HG02840 (cell line): ENCODE measurements around the gene AMACR.
A peak's percentile ranks its signal among the peaks of the same experiment; 100 is the strongest.
"Not testable (repeated sequence)": the region's sequence is repeated elsewhere in the genome, so short reads cannot be mapped to it uniquely, and the experiment has no call there.

Source experiments
- ATAC-seq: cut with Tn5 transposase; IDR thresholded peaks from one replicate; pipeline ENCODE4 v1.9.1; 2021; ENCODE audit warnings: mild to moderate bottlenecking, moderate library complexity, moderate number of reproducible peaks; ENCODE audit not compliant: unreplicated experiment, low FRiP score

AMACR gene

DNA sequence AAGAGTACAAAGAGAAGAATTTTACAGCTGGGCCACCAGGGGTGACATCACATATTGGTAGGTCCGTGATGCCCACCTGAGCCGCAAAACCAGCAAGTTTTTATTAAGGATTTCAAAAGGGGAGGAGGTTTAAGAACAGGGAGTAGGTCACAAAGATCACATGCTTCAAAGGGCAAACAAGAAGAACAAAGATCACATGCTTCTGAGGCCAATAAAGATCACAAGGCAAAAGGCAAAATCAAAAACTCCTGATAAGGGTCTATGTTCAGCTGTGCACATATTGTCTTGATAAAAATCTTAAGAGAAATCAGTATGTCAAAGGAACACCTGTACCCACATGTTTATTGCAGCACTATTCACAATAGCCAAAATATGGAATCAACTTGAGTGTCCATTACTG is 2.3 kb upstream of the AMACR start:
- not testable (repeated sequence) for ATAC-seq

DNA sequence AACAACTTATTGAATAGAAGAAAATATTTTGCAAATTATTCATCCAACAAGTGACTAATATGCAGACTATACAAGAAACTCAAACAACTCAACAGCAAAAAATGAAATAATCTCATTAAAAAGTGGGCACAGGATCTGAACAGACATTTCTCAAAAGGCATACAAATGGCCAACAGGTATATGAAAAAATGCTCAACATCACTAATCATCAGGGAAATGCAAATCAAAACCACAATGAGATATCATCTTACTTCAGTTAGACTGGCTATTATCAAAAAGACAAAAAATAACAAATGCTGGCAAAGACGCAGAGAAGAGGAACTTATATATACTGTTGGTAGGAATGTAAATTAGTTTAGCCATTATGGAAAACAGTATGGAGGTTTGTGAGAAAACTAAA is 1.8 kb upstream of the AMACR start:
- ATAC-seq: no peak

DNA sequence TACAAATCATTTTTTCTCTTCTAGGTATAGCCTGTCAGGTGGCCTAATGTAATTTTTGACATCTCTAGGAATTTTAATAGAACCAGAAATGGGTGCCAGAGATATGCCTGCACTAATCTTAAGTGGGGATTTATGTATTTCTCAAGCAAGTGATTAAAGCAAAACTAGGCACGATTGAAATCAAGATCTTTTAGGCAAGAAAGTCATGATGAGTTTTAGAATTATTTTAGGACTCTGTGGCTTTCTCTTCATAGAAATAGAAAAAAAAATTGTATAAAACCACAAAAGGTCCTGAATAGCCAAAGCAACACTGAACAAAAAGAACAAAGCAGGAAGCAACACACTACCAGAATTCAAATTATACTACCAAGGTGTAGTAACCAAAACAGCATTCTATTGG is 952 bp upstream of the AMACR start:
- no peak for ATAC-seq

DNA sequence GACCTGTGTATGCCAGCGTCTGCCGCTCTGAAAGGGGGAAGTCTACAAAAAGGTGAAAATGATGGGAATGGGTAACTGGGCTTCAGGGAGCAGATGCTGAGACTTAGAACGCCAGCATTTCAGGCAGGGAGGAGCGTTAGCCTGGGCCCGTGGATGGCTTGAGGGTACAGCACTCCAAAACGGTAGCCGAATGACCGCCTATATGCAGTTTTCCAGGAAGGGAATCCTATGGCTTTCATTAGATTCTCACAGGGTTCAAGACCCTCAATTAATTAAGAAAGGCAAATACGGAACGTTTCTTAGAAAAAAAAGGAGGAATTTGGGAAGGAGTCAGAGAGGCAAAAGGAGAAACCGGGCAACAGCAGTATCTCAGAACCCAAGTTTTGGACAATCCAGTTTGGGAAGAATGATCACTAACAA is 639 bp downstream of the AMACR start:
- no peak for ATAC-seq

DNA sequence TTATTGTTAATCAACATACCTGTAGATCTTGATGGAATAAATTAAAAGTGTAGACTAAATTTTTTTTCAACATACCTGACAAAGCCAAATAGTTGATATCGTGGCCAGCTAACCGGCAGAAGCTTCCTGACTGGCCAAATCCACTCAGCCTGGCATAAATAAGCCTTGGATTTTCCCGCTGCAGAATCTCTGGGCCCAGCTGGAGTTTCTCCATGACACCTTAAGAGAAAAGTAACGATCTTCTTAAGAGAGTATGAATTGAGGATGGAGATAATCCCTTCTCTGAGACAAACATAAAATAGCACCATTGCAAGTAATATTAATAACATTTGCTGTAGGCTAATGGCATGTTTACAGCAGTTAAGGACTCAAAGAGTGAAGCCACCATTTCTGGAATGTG is 2.2 kb downstream of the AMACR start:
- ATAC-seq: no peak

DNA sequence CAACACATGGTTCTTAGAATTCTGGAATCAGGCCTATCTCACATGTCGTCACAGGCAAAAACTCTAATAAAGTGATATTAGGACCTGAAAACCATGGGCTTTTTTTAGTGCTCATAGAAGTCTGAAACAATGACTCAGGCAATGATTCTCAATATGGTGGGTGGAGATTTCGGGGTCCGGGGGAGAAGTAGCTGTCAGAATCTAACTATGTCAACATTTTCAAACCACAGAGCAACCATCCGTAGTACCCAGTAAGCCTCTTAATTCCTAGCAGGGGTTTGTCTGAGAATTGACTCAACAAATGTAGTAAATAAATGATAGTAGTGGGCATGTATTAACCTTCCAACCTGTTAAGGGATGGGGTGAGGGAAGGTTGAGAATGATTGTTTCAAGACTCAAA is 2.6 kb downstream of the AMACR start:
- no peak for ATAC-seq

DNA sequence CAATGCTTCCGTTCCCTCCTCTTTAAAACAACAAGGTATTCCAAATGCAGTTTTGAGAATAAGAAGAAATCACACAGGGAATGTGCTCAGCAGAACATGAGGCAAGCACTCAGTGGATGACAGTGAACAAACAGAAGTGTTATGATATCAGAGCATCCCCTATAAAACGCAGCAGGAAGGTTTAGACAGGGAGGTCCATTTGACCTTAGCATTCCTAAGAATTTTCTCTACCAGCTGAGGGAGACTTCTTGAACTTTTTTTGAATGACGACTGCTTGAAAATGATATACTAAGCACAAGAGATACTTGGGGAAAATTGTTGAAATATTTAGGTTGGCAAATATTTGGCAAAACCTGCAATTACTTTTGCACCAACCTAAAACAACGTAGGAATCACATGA is 3.9 kb downstream of the AMACR start:
- no peak for ATAC-seq

DNA sequence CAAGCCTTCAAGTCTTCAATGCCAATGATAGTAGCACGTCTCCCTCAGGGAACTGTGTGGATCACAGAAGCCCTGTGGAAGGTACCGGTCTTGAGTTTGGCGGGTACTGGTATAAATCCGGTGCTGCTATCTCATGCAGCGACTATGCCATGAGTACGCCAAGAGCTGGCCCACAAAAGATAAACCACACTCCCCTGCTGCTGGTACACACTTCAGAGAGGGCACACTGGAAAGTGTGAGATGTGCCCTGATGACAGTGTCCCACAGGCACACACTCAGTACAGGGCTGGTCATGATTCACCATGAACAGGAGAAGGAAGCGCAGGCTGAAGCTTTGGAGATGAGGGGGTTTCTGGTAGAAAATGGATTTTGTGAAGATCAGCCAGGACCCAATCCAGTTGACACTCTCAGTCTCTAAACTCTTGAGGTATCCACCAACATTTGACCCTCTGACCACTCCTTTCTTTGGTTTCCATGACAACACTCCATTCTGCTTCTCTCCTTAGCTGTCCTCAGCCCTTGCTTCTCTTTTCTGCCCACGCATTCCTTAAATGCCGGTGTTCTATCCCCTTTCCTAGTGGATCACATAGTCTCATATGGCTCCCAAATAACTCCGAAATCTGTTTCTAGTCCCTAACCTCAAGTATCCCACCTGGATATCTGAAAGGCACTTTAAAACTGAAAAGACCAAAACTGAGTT is 5.1 kb downstream of the AMACR start:
- no peak for ATAC-seq

DNA sequence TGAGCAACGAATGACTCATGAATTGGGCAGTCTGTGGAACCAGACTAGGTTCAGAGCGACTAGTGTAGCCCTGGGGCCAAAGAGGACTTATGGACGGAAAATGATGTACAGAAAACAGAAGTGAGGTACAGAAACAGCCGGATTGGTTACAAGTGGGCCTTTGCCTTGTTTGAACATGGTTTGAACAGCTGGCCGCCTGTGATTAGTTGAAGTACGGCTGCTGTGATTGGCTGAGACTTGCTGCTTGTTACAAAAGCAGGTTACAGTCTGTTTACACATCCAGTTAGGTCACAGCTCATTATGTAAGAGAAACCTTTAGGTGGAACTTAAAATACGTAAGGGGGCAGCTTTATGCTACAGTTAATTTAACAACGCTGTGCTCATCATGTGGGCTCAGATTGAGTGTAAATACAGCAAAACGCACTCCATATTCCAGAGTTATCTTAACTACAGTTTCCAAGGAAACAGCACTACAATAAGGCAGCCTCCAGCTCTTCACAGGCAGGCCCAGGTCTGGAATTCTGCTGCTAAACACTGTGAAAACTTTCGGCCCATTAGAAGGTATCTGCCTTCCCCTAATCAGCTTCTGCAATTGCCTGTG is 6.5 kb downstream of the AMACR start:
- no peak for ATAC-seq

DNA sequence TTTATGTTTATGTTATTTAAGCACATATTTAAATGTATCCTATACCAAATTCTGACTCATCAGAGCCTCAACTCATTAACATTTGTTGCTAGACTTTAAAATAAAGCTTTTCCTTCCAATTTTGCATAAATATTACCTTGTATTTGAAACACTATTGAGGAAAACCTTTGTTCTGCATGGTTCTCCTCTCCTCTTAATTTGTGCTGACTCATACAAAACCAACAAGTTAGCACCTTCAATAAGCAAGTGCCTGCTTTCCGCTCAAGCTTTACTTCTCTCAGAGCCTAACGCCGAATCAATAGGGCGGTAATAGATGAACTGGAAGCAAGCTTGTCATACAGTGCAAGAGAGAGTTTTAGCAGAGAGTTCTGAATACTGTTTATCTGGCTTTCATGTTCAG is 7.9 kb downstream of the AMACR start:
- no peak for ATAC-seq

DNA sequence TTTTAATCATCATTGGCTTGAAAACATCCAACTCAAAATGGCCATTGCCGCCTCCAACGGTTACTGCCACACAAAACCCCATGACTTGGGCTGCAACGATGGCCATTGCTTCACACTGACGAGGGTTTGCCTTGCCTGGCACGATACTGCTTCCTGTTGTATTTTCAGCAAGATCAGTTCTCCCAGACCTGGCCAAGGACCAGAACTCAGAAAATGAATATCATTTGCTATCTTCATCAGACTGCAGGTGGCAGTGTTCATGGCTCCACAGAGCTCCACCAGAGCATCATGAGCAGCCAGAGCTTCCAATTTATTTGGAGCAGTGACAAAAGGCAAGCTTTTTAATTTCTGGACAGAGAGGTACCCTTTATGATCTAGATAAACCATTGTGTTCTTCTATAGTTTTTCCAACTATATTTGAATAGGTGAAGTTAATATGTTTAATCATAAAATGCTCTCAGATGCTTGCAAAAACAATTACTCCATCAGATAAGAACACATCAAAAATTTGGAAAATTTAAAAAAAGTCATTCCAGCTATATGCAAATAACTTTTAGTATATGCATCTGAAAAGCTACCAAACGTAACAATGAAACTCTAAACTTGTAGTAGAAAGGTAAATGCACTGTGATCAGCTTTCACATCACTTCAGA is 10.4 kb downstream of the AMACR start:
- ATAC-seq: peak; percentile 56

DNA sequence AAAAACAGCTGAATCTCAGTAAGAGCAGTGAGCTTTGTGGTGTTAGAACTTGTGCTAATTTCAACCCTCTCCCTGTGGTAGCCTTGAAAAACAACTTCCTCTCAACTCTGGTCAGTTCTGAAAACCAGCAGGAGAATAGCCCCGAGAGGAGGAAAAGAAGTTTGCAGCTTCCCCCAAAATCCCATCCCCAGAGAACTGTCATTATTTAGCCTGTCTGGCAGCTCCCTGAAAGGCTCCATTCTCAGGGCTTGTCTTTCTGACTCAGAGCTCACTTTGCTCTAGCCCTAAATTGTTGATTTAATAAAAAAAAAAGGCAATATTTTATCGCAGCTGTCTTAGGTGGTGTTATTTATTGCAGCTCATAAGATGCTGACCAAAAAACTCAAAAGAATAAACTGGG is 12.0 kb downstream of the AMACR start:
- no peak for ATAC-seq

DNA sequence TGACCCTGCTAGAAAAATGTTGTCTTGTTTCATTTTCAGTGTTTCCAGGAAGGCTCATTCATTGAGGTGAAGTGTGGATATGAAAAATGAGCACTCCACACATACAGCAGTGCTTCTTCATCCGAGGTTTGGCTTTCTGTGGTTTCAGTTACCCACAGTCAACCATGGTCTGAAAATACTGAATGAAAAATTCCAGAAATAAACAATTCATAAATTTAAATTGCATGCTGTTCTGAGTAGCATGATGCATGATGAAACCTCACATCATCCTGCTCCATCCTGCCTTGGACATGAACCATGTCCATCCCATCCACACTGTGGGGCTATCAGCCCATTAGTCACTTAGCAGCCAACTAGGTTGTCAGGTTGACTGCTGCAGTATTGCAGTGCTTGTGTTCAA is 13.0 kb downstream of the AMACR start:
- no peak for ATAC-seq

DNA sequence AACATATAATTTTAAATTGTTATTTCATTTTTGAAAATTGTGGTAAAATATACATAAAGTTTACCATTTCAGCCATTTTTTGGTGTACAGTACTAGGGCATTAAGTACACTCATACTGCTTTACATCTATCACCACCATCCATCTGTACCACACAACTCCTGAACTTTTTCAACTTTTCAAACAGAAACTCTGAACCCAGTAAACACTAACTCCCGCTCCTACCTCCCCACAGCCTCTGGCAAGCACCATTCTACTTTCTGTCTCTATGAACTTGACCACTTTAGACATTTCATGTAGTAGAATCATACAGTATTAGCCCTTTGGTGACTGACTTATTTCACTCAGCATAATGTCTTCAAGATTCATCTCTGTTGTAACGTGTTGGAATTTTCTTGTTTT is 15.0 kb downstream of the AMACR start:
- no peak for ATAC-seq

DNA sequence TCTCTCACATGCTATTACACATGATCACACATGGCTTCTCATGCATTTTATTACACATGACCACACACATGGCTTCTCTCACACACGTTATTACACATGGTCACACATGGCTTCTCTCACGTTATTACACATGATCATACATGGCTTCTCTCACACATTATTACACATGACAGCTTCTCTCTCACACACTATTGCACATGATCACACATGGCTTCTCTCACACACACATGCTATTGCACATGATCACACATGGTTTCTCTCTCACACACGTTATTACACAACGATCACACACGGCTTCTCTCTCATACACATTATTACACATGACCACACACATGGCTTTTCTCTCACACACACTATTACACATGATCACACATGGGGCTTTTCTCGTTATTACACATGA is 22.4 kb downstream of the AMACR start:
- no peak for ATAC-seq

DNA sequence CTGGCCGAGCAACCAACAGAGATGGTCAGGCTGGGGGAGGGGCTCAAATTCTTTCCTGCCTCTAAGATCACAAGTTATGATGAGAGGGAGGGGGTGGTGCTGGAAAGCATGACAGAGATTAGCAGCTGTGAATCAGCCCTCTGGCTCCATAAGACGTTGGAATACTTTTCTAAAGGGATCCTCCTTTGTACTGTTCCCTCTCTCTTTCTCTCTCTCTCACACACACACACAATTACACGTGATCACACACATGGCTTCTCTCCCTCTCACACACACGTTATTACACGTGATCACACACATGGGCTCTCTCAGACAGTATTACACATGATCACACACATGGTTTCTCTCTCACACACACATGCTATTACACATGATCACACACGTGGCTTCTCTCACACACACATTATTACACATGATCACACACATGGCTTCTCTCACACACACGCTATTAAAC is 23.2 kb downstream of the AMACR start, which contains the start of gene SLC45A2:
TSS of gene SLC45A2 (minus strand) at position 23 of the 454 bp plus-strand sequence. CDS start 110 bp downstream, outside the sequence.
- no peak for ATAC-seq

DNA sequence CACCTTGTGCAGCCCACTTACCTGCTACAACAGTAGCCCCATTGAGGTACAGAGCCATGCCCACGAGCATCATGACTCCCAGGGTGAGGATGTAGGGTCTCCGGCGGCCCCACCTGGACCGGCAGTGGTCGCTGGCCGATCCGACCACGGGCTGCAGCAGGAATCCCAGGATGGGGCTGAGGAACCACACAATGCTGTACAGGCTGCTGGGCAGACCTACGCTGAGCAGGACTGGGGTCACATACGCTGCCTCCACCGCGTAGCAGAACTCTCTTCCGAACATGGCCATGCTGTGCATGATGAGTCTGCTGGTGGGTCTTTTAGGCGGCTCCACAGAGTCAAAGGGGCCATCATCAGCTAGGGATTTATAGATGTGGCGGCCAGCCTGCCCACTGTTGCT is 23.7 kb downstream of the AMACR start:
- no peak for ATAC-seq

DNA sequence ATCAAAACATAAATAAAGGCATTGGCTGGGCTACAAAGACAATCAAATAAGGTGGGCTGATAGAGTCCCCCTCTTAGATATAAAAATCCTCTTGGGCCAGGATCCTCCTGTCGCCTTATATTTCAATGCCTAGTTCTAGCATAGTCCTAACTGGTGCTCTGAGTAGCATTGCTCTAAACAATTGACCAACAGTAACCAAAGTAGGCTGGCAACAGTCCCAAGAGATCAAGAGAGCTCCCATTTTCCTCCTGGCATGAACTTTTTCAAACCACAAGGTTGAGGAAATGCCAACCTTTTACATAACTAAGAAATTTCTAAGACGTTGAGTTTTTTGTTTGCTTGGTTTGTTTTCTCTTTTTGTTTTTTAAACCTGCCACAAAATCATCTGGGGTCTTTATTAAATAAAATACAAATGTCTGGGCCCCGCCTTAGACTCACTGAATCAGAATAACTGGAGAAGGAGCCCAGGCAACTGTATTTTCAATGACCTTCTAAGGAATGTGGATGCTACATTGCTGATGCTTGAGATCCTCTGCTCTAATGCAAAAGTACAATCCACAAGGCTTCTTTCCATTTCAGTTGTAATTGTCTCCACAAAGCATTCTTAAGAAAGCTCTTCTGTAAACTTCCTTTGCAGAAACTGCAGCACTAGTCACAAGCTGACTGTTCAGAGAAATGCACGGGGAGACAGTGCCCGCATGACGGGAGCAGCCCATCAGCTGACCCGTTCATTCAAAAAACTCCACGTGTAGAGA is 26.3 kb downstream of the AMACR start:
- no peak for ATAC-seq

DNA sequence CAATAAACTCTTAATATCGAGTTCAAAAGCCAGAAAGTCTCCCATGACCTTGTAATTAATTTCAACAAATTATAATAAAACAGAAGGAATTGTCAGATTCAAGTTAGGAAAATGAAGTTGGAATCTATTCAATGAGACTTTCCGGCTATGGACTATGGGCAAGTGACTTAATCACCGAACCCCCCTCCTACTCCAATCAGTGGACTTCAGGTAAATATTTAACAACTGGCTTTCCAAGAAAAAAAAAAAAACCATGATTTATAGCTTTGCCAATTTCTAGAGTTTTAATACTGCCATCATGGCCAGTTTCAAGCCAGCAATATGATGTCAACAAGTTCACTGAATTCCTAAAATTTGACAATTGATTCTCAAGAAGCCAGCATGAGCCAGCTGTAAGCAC is 27.8 kb downstream of the AMACR start:
- ATAC-seq: no peak

DNA sequence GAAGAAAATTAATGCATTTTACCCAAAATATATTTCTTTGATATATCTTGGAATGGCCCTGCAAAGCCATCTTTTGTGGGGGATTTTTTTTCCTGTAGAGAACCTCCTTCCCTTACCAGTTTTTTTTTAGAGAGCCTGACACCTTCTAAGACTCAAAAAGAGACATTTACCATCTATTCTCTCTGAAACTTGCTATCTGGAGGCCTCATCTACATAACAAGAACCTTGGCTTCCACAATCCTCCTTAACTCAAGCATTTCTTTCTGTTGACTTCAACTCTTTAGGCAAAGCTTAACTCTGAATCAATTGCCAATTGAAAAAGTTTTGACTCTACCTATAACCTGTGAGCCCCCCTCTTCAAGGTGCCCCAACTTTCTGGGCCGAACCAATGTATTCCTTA is 29.5 kb downstream of the AMACR start:
- ATAC-seq: no peak

DNA sequence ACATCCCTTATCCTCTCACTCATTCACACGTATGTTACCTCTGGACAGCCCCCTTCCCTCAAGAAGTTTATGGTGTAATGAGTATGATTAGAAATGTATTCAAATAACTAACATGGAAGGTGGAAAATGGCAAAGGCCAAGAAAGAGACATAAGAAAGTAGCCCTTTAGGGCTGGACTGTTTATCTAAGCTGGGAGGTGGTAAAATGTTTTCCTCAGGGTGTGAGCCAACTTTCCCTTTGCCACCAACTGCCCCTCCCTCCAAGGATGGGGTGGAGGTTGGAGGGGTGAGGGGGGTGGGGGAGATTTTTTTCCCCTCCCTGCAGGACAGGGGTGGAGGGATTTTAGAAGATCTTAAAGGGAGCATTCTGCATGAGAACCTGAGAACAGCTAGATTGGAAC is 31.5 kb downstream of the AMACR start:
- ATAC-seq: no peak
